Smooth muscle cell of the brain vasculature (primary cell): ENCODE results near the gene DRICH1.
"Not testable (repeated sequence)": the region's sequence is repeated elsewhere in the genome, so short reads cannot be mapped to it uniquely, and the experiment has no call there.

ENCODE experiments used
- DNase-seq: peaks from one replicate; pipeline ENCODE4 v3.0.0-alpha.2; 2012; ENCODE audit warnings: low read depth, low spot score

DRICH1 gene

GRCh38 chr22:23598805-23599518 is 33.2 kb downstream of the DRICH1 start:
- no peak for DNase-seq

- DNase-seq = not testable (repeated sequence)
Observed at GRCh38 chr22:23597576-23598268, 34.4 kb downstream of the DRICH1 start.

DNA sequence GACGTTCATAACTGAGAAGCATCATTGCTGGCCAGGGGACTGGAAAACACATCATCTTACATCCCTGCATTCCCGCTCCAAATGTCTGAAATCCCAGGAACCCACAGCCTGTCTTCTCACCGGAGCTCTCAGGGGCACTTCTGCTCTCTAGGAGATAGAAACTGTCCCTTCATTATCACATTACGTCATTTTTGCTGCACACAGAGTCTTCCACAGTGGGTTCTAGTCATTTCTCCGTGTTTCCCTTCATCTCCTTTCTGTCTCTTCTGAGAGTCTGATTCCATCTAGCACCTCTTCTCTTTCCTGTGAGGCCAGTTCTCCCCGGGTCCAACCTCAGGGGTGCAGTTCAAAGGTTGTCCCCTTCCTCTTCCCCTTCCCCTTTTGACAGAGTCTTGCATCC is 36.2 kb downstream of the DRICH1 start:
- DNase-seq = not testable (repeated sequence)

GRCh38 chr22:23591846-23592245 is 40.3 kb downstream of the DRICH1 start:
- DNase-seq = no peak

DNA sequence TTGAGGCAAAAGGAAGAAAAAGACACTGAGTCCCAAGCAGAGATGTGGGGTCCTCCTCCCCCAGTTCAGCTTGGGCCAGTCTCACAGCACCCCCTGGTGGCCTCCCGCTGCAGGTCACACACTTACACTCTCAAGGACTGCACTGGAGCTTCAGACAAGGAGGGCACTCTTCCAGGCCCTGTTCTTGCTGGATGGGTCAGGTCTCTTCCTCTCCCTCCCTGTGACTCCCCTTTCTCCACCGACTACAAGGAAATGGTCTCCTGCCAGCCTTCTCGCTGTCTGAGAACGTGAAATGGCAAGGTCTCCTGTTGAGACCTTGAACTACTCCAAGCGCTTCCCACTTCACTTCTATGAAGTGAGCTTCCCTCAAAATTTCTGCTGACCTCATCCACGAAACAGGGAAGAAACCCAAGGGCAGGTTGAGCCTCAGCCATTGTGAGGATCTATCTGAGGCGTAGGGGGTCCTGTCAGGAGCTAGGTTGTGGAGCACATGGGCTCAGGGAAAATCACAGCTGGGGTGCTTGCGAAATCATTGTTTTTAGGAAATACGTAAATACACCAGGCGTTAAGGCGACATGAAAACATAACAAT is 40.8 kb downstream of the DRICH1 start:
- DNase-seq = peak; percentile 12

- no peak for DNase-seq
Observed at GRCh38 chr22:23583836-23584235, 48.3 kb downstream of the DRICH1 start.

GRCh38 chr22:23583153-23583552 is 49.0 kb downstream of the DRICH1 start:
- DNase-seq = no peak

DNA sequence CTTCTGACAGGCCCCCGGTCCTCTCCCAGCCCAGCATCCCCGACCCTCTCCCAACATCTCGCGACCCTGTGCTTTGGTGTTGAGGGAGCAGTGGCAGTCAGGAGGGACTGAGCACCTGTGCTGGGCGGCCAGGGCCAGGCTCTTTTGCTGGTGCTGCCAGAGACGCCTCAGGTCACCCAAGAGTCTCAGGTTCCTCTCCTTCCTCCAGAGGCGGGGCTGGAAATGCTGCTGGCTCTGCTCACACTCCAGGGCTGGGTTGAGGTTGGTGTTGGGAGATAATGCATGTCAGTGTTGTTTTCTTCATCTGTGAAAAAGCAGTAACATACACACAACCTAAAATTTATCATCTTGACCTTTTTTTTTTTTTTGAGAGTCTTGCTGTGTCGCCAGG is 50.9 kb downstream of the DRICH1 start:
- DNase-seq = no peak

- no peak for DNase-seq
Observed at GRCh38 chr22:23580576-23581259, 51.4 kb downstream of the DRICH1 start.

DNA sequence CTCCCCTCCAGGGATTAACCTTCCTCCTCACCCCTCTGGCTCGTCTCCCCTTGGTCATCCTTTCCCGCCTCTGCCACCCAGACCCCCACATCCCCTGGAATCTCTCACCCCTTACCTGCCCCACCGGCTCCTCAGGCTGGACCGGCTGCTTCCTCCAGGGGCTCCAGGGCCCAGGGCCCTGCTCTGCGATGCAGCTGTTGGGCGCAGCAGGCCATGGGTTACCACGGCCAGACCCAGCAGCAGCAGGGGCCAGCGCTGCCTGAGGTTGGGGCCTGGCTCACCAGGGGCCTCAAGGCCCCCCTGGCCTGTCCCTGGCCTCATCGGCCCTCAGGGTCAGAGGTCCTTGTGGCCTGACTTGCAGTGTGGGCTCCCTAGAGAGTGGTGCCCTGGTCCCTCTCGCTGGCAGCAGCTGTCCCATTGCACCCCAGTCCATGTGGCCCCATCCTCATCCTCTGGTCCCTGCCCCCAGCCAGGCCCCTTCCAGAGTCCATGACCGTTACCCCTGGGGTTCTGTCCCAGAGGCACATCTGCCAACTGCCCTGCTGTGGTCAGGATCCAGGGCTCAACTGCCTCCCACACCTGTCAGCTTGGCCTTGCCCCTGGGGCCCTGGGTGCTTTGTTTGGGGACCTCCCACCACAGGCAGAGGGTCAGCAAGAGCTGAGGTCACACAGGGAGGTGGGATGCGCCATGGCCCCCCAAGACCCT is 52.1 kb downstream of the DRICH1 start, which contains the start of gene IGLL1:
IGLL1 (minus strand) TSS at position 421 of the 706 bp plus-strand sequence; CDS start at position 321, 100 bp downstream.
- no peak for DNase-seq

DNA sequence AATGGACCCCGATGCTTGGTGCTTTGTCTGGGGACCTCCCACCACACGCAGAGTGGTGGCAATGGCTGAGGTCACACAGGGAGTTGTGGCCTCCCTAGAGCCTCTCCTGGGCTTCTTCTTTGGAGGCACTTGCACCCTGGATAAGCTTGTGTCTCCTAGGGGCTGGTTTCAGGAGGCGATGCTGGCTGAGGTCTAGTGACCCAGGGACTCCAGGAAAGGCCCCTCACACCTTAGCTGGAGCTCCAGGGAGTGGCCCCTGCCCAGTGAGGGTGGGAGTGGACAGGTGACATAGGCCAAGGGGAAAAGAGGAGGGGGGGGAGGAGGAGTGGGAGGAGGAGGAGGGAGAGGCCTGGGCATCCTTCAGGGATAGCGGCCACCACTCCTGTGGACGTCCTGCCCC is 52.8 kb downstream of the DRICH1 start:
- no peak for DNase-seq

DNA sequence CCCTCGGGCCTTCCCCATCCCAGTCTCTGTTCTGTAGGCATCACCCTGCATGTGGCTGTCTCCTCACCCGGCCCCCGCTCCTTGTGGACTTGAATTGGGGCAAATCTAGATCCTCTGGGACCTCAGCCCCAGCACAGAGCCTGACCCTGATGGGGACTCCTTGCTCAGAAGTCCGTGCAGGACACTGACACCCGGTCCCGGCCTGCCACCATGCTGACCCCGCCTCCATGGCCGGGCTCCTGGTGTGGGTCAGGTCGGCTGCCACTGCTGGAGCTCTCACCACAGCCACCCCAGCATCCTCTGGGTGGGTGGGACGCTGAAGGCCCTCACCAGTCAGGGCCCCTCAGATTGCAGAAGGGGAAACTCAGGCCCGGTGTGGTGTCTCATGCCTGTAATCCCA is 53.8 kb downstream of the DRICH1 start:
- no peak for DNase-seq

DNA sequence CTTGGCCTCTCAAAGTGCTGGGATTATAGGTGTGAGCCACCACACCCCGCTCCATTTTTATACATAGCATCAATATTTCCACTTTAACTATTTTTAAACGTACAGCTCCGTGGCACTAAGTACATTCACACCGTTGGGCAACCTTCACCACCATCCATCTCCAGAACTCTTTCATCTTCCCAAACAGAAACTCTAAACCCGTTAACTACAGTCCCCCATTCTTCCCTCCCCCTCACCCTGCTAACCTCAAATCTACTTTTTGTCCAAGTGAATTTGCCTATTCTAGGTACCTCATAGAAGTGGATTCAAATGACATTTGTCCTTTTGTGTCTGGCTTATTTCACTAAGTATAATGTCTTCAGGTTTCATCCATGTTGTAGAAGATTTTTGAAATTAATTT is 55.4 kb downstream of the DRICH1 start:
- DNase-seq = no peak

- no peak for DNase-seq
Observed at GRCh38 chr22:23575601-23576000, 56.5 kb downstream of the DRICH1 start.

DNA sequence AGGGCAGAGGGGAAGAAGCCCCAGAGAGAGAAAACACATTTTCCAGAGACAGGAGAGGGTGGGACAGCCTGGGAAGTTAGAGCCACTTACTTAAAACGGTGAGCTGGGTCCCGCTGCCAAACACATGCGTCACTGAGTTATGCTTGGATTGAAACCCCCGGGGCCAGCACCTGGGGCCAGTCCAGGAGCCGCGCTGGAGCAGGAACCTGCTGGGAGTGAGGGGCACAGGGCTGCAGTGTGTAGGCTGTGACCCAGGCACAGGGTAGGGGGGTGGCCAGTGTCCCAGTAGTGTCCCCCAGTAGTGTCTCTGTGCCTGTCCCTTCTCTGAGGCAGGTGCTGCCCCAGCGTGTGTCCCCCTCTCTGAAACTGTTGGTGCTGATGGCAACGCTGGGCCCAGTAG is 57.2 kb downstream of the DRICH1 start:
- no peak for DNase-seq

DNA sequence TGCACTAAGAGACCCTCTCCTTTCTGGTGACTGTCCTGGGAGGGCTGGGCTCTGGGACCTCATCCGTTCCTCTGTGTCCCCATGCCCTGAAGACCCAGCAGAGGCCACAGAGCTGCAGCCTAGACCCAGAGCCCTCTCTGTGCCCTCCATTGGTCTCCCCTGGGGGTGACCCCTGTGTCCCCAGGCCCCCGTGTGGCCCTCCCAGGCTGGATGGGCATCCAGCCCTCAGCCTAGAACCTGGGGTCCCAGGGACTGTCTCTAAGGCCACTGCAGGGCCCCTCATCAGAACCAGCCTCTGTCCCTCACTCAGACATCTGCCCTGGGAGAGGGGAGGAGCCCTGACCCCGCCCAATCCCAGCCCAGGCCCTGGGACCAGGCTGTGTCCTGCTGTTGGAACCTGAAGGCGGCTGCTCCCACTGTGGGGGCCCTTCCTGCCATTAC is 57.7 kb downstream of the DRICH1 start:
- DNase-seq = no peak

GRCh38 chr22:23573701-23574235 is 58.4 kb downstream of the DRICH1 start:
- not testable (repeated sequence) for DNase-seq

DNA sequence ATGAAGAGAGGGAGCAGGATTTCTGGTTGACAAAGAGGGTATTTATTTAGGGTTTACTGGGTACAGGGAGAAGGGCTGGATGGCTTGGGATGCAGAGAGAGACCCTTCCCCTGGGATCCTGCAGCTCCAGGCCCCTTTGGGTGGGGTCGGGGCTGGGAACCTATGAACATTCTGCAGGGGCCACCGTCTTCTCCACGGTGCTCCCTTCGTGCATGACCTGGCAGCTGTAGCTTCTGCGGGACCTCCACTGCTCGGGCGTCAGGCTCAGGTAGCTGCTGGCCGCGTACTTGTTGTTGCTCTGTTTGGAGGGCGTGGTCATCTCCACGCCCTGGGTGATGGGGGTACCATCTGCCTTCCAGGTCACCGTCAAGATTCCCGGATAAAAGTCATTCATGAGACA is 59.0 kb downstream of the DRICH1 start:
- DNase-seq = not testable (repeated sequence)

DNA sequence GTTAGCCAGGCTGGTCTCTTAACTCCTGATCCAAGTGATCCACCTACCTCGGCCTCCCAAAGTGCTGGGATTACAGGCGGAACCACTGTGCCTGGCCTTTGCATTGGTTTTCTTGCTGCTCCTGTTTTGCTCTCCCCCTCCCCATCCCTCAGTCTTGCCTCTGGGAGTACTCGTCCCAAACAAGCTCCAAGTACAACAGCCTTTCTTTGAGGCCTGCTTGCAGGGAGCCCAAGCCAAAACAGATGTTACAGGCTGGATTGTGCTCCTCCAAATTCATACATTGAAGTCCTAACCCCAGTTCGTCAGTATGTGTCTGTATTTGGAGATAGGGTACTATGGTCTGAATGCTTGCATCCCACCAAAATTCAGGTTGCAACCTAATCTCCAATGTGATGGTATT is 60.6 kb downstream of the DRICH1 start:
- DNase-seq = no peak

GRCh38 chr22:23570681-23571080 is 61.4 kb downstream of the DRICH1 start:
- DNase-seq = no peak

DNA sequence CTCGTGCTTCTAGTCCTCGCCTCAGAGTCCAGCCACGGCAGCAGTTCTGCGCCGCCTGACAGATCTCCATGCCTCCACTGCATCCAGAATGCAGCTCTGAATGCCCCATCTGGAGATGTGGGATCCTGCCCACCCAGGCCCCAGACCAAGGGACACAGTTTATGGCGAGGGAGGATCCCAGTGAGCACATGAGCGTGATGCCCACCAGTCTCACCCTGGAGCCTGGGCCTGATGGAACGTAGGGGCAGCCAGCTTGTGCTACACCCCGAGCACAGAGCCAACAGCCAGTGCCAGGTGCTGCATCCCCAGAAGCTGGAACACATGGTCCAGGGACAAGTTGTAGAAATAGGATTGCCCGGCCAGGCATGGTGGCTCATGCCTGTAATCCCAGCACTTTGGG is 62.4 kb downstream of the DRICH1 start:
- no peak for DNase-seq
